Smooth muscle cell (in vitro differentiated cells): ENCODE data around the gene TAF5. TPM values are rescaled to one million over a fixed set of nuclear protein-coding genes. Genes with fewer than 3 reads are reported as not detected.
"Not testable (repeated sequence)": the region's sequence is repeated elsewhere in the genome, so short reads cannot be mapped to it uniquely, and the experiment has no call there.

Experiments used
- DNase-seq: peaks from one replicate; lab custom pipeline; 2025; ENCODE audit not compliant: unreplicated experiment; lab: John Stamatoyannopoulos, UW
- H2AFZ ChIP-seq: fragments of 200-600 bp; sonication (generic); 2 replicates; pipeline ENCODE4 v1.6.0; 2016; ENCODE audit warnings: antibody characterized with exemption, low read depth, mild to moderate bottlenecking
- H3F3A ChIP-seq: fragments of 200-600 bp; sonication (generic); 2 replicates; pipeline ENCODE4 v1.6.0; 2017; ENCODE audit warnings: antibody characterized with exemption, low read depth
- H3K27ac ChIP-seq: fragments of 200-600 bp; sonication (generic); 2 replicates; pipeline ENCODE4 v1.5.1; 2016; ENCODE audit warnings: low read depth, mild to moderate bottlenecking
- H3K27me3 ChIP-seq: fragments of 200-600 bp; sonication (generic); 2 replicates; pipeline ENCODE4 v1.6.1; 2016; ENCODE audit warnings: low read depth, mild to moderate bottlenecking
- H3K36me3 ChIP-seq: fragments of 200-600 bp; sonication (generic); 2 replicates; pipeline ENCODE4 v1.5.1; 2016; ENCODE audit warnings: low read depth
- H3K4me1 ChIP-seq: fragments of 200-600 bp; sonication (generic); 2 replicates; pipeline ENCODE4 v1.5.1; 2016; ENCODE audit warnings: low read depth
- H3K4me2 ChIP-seq: fragments of 200-600 bp; sonication (generic); 2 replicates; pipeline ENCODE4 v1.6.0; 2016; ENCODE audit warnings: mild to moderate bottlenecking
- H3K4me3 ChIP-seq: fragments of 200-600 bp; sonication (generic); 2 replicates; pipeline ENCODE4 v1.5.1; 2016; ENCODE audit warnings: mild to moderate bottlenecking
- H3K79me2 ChIP-seq: fragments of 200-600 bp; sonication (generic); 2 replicates; pipeline ENCODE4 v1.6.0; 2016; ENCODE audit warnings: low read depth, mild to moderate bottlenecking
- H3K9ac ChIP-seq: fragments of 200-600 bp; sonication (generic); 2 replicates; pipeline ENCODE4 v1.6.0; 2016; ENCODE audit warnings: low read depth
- H3K9me3 ChIP-seq: fragments of 200-600 bp; sonication (generic); replicated peaks from 2 replicates; pipeline ENCODE4 v1.5.1; 2016; ENCODE audit warnings: low read depth
- H4K20me1 ChIP-seq: fragments of 200-600 bp; sonication (generic); 2 replicates; pipeline ENCODE4 v1.6.0; 2016; ENCODE audit warnings: low read depth
- CTCF ChIP-seq: fragments of 200-600 bp; sonication (generic); IDR thresholded peaks from 2 replicates; pipeline ENCODE4 v1.5.1; 2017; ENCODE audit warnings: borderline replicate concordance, mild to moderate bottlenecking, antibody characterized with exemption; ENCODE audit not compliant: insufficient read depth, poor library complexity, severe bottlenecking
- WGBS: methylation state at CpG from one replicate; pipeline ENCODE4 v1.1.7; 2016; ENCODE audit warnings: low lambda C conversion rate; 5-methylcytosine and 5-hydroxymethylcytosine counted together
- polyA plus RNA-seq: library from polyadenylated mRNA; unstranded; fragments of >200 nt; fragmentation: Nextera tagmentation; extraction: Ambion mirVana; gene quantifications from 2 replicates; pipeline ENCODE4 v1.2.1, GENCODE V29; 2016
- total RNA-seq: library from RNA; depleted of rRNA; stranded (reverse); fragments of >200 nt; gene quantifications from 2 replicates; pipeline ENCODE4 v1.2.3, GENCODE V29; 2014

TAF5 gene
- total and polyA plus RNA-seq, 2 experiments from 2014 or later = 3.5 to 4.5 TPM

- H3K9me3 ChIP-seq = no peaks in the 10 kb centered on the region
- DNase-seq = no peak
- no peak overlapping the region for H3K9ac ChIP-seq
- no peaks in the 10 kb centered on the region for H3F3A ChIP-seq
- H4K20me1 ChIP-seq = no peaks in the 10 kb centered on the region
- peaks cover 25% of the 10 kb centered on the region for H3K36me3 ChIP-seq
- TF ChIP-seq CTCF = peak; percentile 62
- H2AFZ ChIP-seq = no peak overlapping the region
- H3K27ac ChIP-seq = no peak overlapping the region
- no peaks in the 10 kb centered on the region for H3K27me3 ChIP-seq
- no peaks in the 10 kb centered on the region for H3K79me2 ChIP-seq
- WGBS = 85% methylated on average over 8 of the region's 8 CpGs
- no peaks in the 10 kb centered on the region for H3K4me1 ChIP-seq
- no peak overlapping the region for H3K4me3 ChIP-seq
- H3K4me2 ChIP-seq = no peak overlapping the region
Observed at GRCh38 chr10:103416436-103417147, 48.8 kb downstream of the TAF5 start.

- WGBS = 93% methylated on average over 5 of the region's 5 CpGs
- peaks cover 26% of the 10 kb centered on the region for H3K36me3 ChIP-seq
- not testable (repeated sequence) for H3K4me3 ChIP-seq
Observed at GRCh38 chr10:103417148-103417469, 49.3 kb downstream of the TAF5 start.

GRCh38 chr10:103417601-103418000 is 49.8 kb downstream of the TAF5 start:
- Histone ChIP-seq H3F3A (no peaks in the 10 kb centered on the region), H2AFZ (no peak overlapping the region), H3K27ac (no peak overlapping the region), H3K79me2 (no peaks in the 10 kb centered on the region), H3K4me3 (no peak overlapping the region), H3K4me1 (no peaks in the 10 kb centered on the region), H3K27me3 (no peaks in the 10 kb centered on the region), H3K4me2 (no peak overlapping the region), H4K20me1 (no peaks in the 10 kb centered on the region), H3K9ac (no peak overlapping the region), H3K36me3 (peaks cover 31% of the 10 kb centered on the region), H3K9me3 (no peaks in the 10 kb centered on the region)
- DNase-seq = no peak
- no peak for TF ChIP-seq CTCF
- 96% methylated on average over 5 of the region's 5 CpGs for WGBS

More at GRCh38 chr10:103417148-103417469, 49.3 kb downstream of the TAF5 start:
- not testable (repeated sequence) for H4K20me1 ChIP-seq, H3K4me2 ChIP-seq, H3F3A ChIP-seq, H3K9me3 ChIP-seq, H3K79me2 ChIP-seq, H3K9ac ChIP-seq, H3K4me1 ChIP-seq, DNase-seq, H2AFZ ChIP-seq, H3K27me3 ChIP-seq, H3K27ac ChIP-seq

GRCh38 chr10:103419101-103419500 is 51.3 kb downstream of the TAF5 start:
- no peaks in the 10 kb centered on the region for H3K79me2 ChIP-seq
- no peak overlapping the region for H3K27ac ChIP-seq
- no peaks in the 10 kb centered on the region for H3K4me1 ChIP-seq
- H3K4me3 ChIP-seq = no peak overlapping the region
- DNase-seq = no peak
- H3F3A ChIP-seq = no peaks in the 10 kb centered on the region
- WGBS = 99% methylated on average over 4 of the region's 4 CpGs
- no peak overlapping the region for H3K4me2 ChIP-seq
- H2AFZ ChIP-seq = no peak overlapping the region
- no peak for TF ChIP-seq CTCF
- no peak overlapping the region for H3K9ac ChIP-seq
- no peaks in the 10 kb centered on the region for H4K20me1 ChIP-seq
- no peaks in the 10 kb centered on the region for H3K27me3 ChIP-seq
- H3K36me3 ChIP-seq = peaks cover 26% of the 10 kb centered on the region
- H3K9me3 ChIP-seq = no peaks in the 10 kb centered on the region
